Measurements from ENCODE around the gene CTSC. TPM values are rescaled to one million over a fixed set of nuclear protein-coding genes. Genes with fewer than 3 reads are reported as not detected.

The CTSC gene
- total and polyA plus RNA-seq, 9 of the 15 experiments (the other 6 are each of a cell fraction or from before 2014, with no cell fraction given): 113 to 403 (median 187) TPM

GRCh38 chr11:88337181-88337986, at the start of gene CTSC (continued):
- TF ChIP-seq CXXC5 (CRISPR knock-in tag; IDR thresholded peaks at IDR 0.05) (peak; percentile 82), E2F8 (IDR thresholded peaks at IDR 0.05; ENCODE audit: low read depth, partially characterized antibody) (peak; percentile 57), ZNF384 (IDR thresholded peaks at IDR 0.05; ENCODE audit: low read depth, low read length) (peak; percentile 13; the same call in 1 of the 2 replicates), GTF2A2 (tag; IDR thresholded peaks at IDR 0.05) (no peak), PRPF4 (IDR thresholded peaks at IDR 0.05; ENCODE audit: insufficient read depth, low read depth, low read length, poor library complexity, severe bottlenecking) (peak; percentile 71), HNRNPLL (IDR thresholded peaks at IDR 0.05; ENCODE audit: low read depth, low read length, poor library complexity, severe bottlenecking) (no peak), ZNF277 (CRISPR knock-in tag; IDR thresholded peaks at IDR 0.05; ENCODE audit: borderline replicate concordance) (no peak), ZEB2 (IDR thresholded peaks at IDR 0.05) (peak; percentile 85), CREM (IDR thresholded peaks at IDR 0.05; ENCODE audit: low read depth) (peak; percentile 67), E2F4 (CRISPR knock-in tag; IDR thresholded peaks at IDR 0.05; ENCODE audit: low read depth) (peak; percentile 62; the same call in 1 of the 2 replicates), SIN3A (IDR thresholded peaks at IDR 0.05; ENCODE audit: borderline replicate concordance in 2 of 2, control insufficient read depth in 1 of 2, low read depth in 2 of 2, low read length in 2 of 2) (peak in 1 of 2 experiments; percentile 94; a peak in 1 of 4 replicates), TOE1 (IDR thresholded peaks at IDR 0.05; ENCODE audit: borderline replicate concordance) (peak; percentile 63; the same call in 1 of the 2 replicates), TOE1 (CRISPR knock-in tag; IDR thresholded peaks at IDR 0.05; ENCODE audit: borderline replicate concordance, low read depth) (0 out of 2 replicates have a peak, but pooled peaks have one; percentile 76), RAD51 (IDR thresholded peaks at IDR 0.05; ENCODE audit: borderline replicate concordance, low read depth) (peak; percentile 17; the same call in 1 of the 2 replicates), CHD1 (IDR thresholded peaks at IDR 0.05; ENCODE audit: low read length) (peak; percentile 80), ZNF12 (CRISPR knock-in tag; IDR thresholded peaks at IDR 0.05) (0 out of 2 replicates have a peak, but pooled peaks have one; percentile 21)
- TF ChIP-seq, protein P1, sequence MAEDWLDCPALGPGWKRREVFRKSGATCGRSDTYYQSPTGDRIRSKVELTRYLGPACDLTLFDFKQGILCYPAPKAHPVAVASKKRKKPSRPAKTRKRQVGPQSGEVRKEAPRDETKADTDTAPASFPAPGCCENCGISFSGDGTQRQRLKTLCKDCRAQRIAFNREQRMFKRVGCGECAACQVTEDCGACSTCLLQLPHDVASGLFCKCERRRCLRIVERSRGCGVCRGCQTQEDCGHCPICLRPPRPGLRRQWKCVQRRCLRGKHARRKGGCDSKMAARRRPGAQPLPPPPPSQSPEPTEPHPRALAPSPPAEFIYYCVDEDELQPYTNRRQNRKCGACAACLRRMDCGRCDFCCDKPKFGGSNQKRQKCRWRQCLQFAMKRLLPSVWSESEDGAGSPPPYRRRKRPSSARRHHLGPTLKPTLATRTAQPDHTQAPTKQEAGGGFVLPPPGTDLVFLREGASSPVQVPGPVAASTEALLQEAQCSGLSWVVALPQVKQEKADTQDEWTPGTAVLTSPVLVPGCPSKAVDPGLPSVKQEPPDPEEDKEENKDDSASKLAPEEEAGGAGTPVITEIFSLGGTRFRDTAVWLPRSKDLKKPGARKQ (CRISPR knock-in tag; IDR thresholded peaks at IDR 0.05): no peak
- TF ChIP-seq, protein P2, sequence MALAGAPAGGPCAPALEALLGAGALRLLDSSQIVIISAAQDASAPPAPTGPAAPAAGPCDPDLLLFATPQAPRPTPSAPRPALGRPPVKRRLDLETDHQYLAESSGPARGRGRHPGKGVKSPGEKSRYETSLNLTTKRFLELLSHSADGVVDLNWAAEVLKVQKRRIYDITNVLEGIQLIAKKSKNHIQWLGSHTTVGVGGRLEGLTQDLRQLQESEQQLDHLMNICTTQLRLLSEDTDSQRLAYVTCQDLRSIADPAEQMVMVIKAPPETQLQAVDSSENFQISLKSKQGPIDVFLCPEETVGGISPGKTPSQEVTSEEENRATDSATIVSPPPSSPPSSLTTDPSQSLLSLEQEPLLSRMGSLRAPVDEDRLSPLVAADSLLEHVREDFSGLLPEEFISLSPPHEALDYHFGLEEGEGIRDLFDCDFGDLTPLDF (CRISPR knock-in tag; IDR thresholded peaks at IDR 0.05): peak; percentile 89

Data from K562 (cell line).